ENCODE results near the gene SPEF2. TPM values are rescaled to one million over a fixed set of nuclear protein-coding genes. Genes with fewer than 3 reads are reported as not detected.

The SPEF2 gene
- total RNA-seq, 2 experiments from 2014 or later = 3.2 TPM

GRCh38 chr5:35634326-35634725 lies 16.7 kb downstream of the SPEF2 start:
- no peak overlapping the region for H3K27ac Mint-ChIP-seq
- Histone ChIP-seq H3K27ac (ENCODE audit: low read depth in 1 of 2, low read length in 2 of 2) (no peak overlapping the region), H3K27me3 (ENCODE audit: control insufficient read depth in 1 of 2, insufficient read depth in 2 of 2, low read length in 2 of 2) (no peaks in the 10 kb centered on the region), H3K4me1 (ENCODE audit: insufficient read depth, low read length) (no peaks in the 10 kb centered on the region), H3K9me3 (ENCODE audit: control insufficient read depth in 1 of 2, insufficient read depth in 1 of 2, low read length in 2 of 2) (peaks cover 0 to 7% of the 10 kb centered on the region in 2 experiments), H3K36me3 (ENCODE audit: insufficient read depth, low read length) (no peaks in the 10 kb centered on the region), H3K4me3 (ENCODE audit: low read length) (no peak overlapping the region)
- ATAC-seq (ENCODE audit: poor library complexity) = no peak
- DNase-seq = no peak
- ChIA-PET POLR2A (no interaction called here), CTCF (interaction anchor here (0.8 kb wide), 1 partner anchor 291 kb away, joined by 3 read pairs; no protein-coding TSS in a partner anchor)
- no peaks in the 10 kb centered on the region for H3K4me1 Mint-ChIP-seq (ENCODE audit: low read depth)
- H3K36me3 Mint-ChIP-seq (ENCODE audit: low read depth) = peaks cover 82% of the 10 kb centered on the region
- no peaks in the 10 kb centered on the region for H3K27me3 Mint-ChIP-seq
- intact Hi-C loops (cut with DNase I, micrococcal nuclease) = no loop called here
- H3K4me3 Mint-ChIP-seq = no peak overlapping the region
- peaks cover 10% of the 10 kb centered on the region for H3K9me3 Mint-ChIP-seq
- TF ChIP-seq CTCF (IDR thresholded peaks at IDR 0.05) = no peak

GRCh38 chr5:35640623-35641022 lies 23.0 kb downstream of the SPEF2 start:
- no peaks in the 10 kb centered on the region for H3K4me1 ChIP-seq (ENCODE audit: insufficient read depth, low read length)
- Mint-ChIP-seq H3K4me1 (ENCODE audit: low read depth) (no peaks in the 10 kb centered on the region), H3K36me3 (ENCODE audit: low read depth) (peaks cover 45% of the 10 kb centered on the region), H3K27ac (no peak overlapping the region), H3K9me3 (no peaks in the 10 kb centered on the region), H3K4me3 (no peak overlapping the region), H3K27me3 (no peaks in the 10 kb centered on the region)
- peaks cover 4% of the 10 kb centered on the region for H3K36me3 ChIP-seq (ENCODE audit: insufficient read depth, low read length)
- H3K9me3 ChIP-seq (ENCODE audit: control insufficient read depth in 1 of 2, insufficient read depth in 1 of 2, low read length in 2 of 2) = no peaks in the 10 kb centered on the region
- no peak for TF ChIP-seq CTCF (IDR thresholded peaks at IDR 0.05)
- intact Hi-C loops (cut with DNase I, micrococcal nuclease) = no loop called here
- no peaks in the 10 kb centered on the region for H3K27me3 ChIP-seq (ENCODE audit: control insufficient read depth in 1 of 2, insufficient read depth in 2 of 2, low read length in 2 of 2)
- no peak overlapping the region for H3K27ac ChIP-seq (ENCODE audit: low read depth in 1 of 2, low read length in 2 of 2)
- H3K4me3 ChIP-seq (ENCODE audit: low read length) = no peak overlapping the region
- CTCF ChIA-PET = interaction anchor here (2.3 kb wide), 1 partner anchor 23 kb away, joined by 7 read pairs; the partner anchor contains the start of gene SPEF2
- POLR2A ChIA-PET = no interaction called here
- DNase-seq (no peak), ATAC-seq (ENCODE audit: poor library complexity) (no peak)

- DNase-seq (no peak), ATAC-seq (ENCODE audit: poor library complexity) (no peak)
- no peaks in the 10 kb centered on the region for H3K27me3 ChIP-seq (ENCODE audit: control insufficient read depth in 1 of 2, insufficient read depth in 2 of 2, low read length in 2 of 2)
- H3K4me1 ChIP-seq (ENCODE audit: insufficient read depth, low read length) = no peaks in the 10 kb centered on the region
- H3K27ac Mint-ChIP-seq = no peak overlapping the region
- no peaks in the 10 kb centered on the region for H3K9me3 ChIP-seq (ENCODE audit: control insufficient read depth in 1 of 2, insufficient read depth in 1 of 2, low read length in 2 of 2)
- intact Hi-C loops (cut with DNase I, micrococcal nuclease) = no loop called here
- no peak overlapping the region for H3K4me3 Mint-ChIP-seq
- no peak overlapping the region for H3K27ac ChIP-seq (ENCODE audit: low read depth in 1 of 2, low read length in 2 of 2)
- POLR2A ChIA-PET = no interaction called here
- no peak for TF ChIP-seq CTCF (IDR thresholded peaks at IDR 0.05)
- H3K9me3 Mint-ChIP-seq = no peaks in the 10 kb centered on the region
- no peak overlapping the region for H3K4me3 ChIP-seq (ENCODE audit: low read length)
- H3K4me1 Mint-ChIP-seq (ENCODE audit: low read depth) = no peaks in the 10 kb centered on the region
- H3K36me3 ChIP-seq (ENCODE audit: insufficient read depth, low read length) = peaks cover 4% of the 10 kb centered on the region
- no peaks in the 10 kb centered on the region for H3K27me3 Mint-ChIP-seq
- peaks cover 25% of the 10 kb centered on the region for H3K36me3 Mint-ChIP-seq (ENCODE audit: low read depth)
- CTCF ChIA-PET = interaction anchor here (1.1 to 2.5 kb wide), 2 partner anchors 134 to 280 kb away, joined by 3 to 9 read pairs; no protein-coding TSS in a partner anchor
Measured at GRCh38 chr5:35644543-35644942, 26.9 kb downstream of the SPEF2 start.
